ENCODE data around the gene PNPO.

Gene PNPO

GRCh38 chr17:47941246-47942095 is at the start of gene PNPO:
Gene PNPO (plus strand): TSS chr17:47941571. CDS start chr17:47941676, 105 bp downstream.
- DNase-seq (ENCODE audit: low read depth, low spot score): peak; percentile 97

GRCh38 chr17:47894498-47895346 is 46.6 kb upstream of the PNPO start:
- DNase-seq (ENCODE audit: low read depth, low spot score): no peak

DNA sequence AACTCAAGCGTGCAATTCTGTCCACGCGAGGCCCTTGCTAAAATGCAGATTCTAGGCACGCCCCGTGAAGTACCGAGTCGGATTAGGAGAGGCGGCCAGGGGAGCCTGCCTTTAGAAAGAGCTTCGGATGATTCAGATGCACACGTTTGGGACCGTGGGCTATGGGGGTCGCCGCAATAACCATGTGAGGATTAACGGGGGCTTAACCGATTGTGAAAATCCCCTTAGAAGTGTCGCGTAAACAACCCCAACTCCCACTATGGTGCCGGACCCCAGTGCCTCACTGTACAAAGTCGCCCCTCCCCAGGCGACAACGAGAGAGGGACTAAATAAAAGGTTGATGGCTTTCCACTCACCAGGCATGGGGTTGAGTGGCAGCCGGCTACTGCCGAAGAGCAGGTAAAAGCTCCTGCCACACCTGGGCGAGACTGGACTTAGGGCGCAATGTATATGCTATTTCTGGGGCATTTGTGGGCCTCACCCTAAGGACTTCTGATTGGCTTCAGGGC is 46.0 kb upstream of the PNPO start:
- DNase-seq (ENCODE audit: low read depth, low spot score): no peak

DNA sequence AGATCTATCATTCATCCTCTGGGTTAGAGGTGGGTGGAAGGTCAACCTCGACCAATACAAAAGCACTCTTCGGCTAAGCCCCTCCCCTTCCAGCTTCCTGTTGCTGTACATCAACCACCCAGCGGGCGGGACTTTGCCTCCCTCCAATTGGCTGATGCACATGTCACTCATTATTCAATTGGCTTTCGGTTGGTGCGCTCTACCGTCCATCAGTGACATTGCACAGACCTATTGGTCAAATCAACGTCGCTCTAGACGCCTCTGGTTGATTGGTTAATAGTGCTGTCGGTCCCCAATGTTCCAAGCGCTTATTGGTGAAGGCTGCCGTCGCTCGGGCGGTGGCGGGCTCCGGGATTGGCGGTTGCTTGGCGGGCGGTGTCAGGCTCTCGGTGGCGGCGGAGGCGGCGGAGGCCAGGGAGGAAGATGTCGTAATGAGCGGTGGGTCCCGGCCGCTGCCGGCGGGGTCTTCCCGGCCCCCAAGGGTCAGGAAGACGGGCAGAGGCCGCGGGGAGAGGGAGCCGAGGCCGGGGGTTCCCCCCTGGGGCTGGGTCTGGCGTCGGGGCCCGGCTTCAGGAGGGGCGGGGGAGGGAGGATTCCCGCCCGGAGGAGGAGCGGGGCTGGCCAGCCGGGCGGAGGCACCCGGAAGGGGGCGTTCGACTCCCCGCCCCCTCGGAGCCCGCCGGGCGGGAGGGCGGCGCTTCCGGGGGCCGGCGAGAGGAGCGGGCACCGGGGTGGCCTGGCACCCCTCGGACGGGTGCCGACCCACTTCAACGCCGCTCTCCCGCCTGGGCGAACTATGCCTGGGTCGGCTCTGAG is 45.3 kb upstream of the PNPO start, which contains the start of gene SP2:
SP2 (plus strand) TSS at position 381 of the 816 bp plus-strand sequence; CDS start at position 432, 51 bp downstream.
- DNase-seq (ENCODE audit: low read depth, low spot score): peak; percentile 100

DNA sequence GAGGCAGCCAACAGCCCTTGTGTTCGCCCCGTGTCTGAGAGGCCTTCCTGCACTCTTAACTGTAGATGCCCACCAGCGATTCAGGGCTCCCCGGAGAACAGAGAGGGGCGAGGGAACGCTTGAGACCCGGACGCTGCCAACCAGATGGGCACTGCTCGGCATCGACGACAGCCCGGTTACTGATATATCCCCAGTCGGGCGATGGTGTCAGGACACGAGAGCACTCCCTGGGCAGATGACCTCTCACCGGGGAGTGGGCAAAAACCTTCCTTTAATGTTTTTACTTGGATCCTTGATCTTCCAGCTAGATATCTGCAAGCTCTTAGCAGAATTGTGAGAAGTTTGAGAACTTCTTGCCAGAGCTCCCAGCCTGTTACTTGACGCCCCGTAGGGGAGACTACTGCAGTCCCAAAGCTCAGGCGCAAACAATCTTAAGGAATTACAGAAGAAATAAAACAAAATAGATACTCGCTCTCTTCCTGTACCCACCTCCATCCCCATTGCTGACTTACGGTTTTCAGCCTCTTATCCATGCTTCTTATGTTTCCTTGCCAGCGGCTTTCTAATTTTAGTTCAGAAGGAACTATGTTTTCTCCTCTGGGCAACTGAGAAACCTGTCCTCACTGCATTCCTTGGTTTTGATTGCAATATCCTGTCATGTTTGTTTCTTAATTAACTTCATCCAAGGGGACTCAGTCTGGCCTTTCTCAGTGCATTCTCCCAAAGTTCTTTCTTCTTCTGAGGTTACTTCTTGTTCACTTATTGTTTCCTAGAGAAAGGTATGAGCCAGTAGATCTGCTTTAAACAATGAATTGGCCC is 44.5 kb upstream of the PNPO start:
- DNase-seq (ENCODE audit: low read depth, low spot score): no peak

GRCh38 chr17:47897561-47897960 is 43.8 kb upstream of the PNPO start:
- no peak for DNase-seq (ENCODE audit: low read depth, low spot score)

- no peak for DNase-seq (ENCODE audit: low read depth, low spot score)
Observed at GRCh38 chr17:47898241-47898640, 43.1 kb upstream of the PNPO start.

DNA sequence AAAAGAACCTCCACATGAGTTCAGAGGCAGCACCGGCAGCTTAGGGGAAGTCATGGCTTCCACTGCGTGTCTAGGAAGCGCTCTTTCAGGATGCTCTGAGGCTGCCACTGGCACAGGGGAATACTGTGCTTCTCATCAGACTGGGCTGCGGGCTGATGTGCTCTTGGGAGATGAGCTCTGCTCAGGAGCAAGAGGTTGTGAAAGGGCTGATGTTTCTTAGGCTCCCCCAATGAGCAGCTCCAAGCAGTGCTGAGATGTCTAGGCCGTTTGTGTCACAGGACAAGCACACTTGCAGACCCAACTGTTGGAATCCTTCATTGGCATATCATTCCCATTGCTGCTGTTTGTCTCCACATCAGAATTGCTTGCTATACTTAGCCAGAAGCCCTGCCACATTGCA is 41.7 kb upstream of the PNPO start:
- DNase-seq (ENCODE audit: low read depth, low spot score): no peak

GRCh38 chr17:47901423-47901822 is 39.9 kb upstream of the PNPO start:
- no peak for DNase-seq (ENCODE audit: low read depth, low spot score)

DNA sequence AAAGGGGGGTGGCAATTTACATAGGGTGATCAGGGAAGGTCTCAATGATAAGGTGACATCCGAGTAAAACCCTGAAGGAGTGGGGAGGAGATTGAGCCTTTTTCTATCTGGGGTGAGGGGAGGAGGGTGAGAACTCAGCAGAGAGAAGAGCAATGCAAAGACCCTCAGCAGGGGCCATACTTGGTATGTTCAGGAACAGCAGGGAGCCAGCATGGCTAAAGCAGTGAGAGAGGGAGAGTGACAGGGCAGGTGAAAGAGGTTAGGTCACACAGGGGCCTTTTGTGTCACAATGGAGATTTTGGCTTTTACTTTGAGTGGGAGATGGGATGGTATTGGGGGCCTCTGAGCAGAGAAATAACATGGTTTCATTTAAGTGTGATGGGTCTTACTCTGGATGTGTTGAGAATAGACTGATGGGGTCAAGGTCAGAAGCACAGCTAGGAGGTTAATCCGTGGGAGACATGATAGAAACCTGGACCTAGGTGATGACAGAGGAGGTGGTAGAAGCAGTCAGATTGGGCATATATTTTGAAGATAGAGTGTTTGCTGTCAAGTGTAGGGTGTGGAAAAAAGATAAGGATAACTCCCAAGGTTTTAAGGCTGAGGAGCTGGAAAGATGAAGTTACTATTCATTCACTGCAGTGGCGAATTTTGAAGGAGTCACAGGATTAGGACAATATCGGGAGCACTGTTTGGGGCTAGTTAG is 39.2 kb upstream of the PNPO start:
- DNase-seq (ENCODE audit: low read depth, low spot score): peak; percentile 71

GRCh38 chr17:47905221-47905733 is 36.1 kb upstream of the PNPO start:
- DNase-seq (ENCODE audit: low read depth, low spot score): no peak

DNA sequence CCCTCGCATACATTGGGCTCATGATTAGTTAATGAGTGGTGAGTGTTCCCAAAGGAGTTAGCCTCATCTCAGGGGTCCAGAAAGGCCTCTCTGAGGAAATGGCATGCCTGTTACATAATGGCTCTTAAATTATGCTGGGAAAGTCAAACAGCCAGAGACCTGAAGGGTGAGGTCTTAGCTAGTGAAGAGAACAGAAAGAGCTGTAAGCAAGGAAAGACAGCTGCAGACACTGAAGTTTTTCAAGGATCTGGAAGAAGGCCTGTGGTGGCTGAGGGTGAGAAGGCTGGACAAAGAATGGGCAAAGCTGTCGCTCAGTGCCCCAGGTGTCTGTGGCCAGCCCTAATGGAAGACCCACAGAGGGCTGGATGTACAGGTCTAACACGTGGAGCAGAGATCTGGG is 34.9 kb upstream of the PNPO start:
- no peak for DNase-seq (ENCODE audit: low read depth, low spot score)

- DNase-seq (ENCODE audit: low read depth, low spot score): no peak
Observed at GRCh38 chr17:47907932-47908562, 33.3 kb upstream of the PNPO start.

- no peak for DNase-seq (ENCODE audit: low read depth, low spot score)
Observed at GRCh38 chr17:47913050-47913449, 28.3 kb upstream of the PNPO start.

DNA sequence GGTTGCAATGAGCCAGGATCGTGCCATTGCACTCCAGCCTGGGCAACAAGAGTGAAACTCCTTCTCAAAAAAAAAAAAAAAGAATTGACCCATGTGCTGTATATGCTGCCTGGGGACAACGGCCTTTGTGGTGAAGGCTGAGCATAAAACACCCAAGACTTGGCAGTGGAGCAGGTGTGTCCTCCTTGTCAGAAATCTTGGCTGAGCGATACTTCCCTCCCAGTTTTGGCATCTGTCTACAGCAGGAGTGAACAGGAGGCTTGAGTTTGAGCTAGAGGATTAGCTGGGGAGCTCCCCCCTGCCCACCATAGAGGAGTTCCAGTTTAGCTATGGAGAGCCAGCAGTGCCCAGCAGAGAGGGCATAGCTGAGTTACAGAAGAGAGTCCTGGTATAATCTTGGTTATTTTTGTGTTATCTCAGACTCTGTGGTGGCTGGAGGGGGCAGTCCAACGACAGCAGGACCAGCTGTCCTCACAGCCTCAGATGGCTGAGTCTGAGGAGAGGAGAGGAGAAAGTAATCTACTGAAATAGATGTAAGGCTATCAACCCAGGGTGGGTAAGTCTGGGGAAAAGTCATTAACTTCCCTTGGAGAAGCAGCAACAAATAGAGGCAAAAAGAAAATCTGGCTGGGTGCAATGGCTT is 26.9 kb upstream of the PNPO start:
- no peak for DNase-seq (ENCODE audit: low read depth, low spot score)

GRCh38 chr17:47915776-47916398 is 25.5 kb upstream of the PNPO start:
- DNase-seq (ENCODE audit: low read depth, low spot score): no peak

DNA sequence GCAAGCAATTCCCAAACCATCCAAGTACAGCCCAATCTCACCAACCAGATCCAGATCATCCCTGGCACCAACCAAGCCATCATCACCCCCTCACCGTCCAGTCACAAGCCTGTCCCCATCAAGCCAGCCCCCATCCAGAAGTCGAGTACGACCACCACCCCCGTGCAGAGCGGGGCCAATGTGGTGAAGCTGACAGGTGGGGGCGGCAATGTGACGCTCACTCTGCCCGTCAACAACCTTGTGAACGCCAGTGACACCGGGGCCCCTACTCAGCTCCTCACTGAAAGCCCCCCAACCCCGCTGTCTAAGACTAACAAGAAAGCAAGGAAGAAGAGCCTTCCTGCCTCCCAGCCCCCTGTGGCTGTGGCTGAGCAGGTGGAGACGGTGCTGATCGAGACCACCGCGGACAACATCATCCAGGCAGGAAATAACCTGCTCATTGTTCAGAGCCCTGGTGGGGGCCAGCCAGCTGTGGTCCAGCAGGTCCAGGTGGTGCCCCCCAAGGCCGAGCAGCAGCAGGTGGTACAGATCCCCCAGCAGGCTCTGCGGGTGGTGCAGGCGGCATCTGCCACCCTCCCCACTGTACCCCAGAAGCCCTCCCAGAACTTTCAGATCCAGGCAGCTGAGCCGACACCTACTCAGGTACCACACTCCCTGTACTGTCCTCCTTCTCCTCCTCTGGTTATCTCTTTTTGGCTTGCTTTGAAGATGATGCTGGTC is 24.7 kb upstream of the PNPO start:
- DNase-seq (ENCODE audit: low read depth, low spot score): no peak

- DNase-seq (ENCODE audit: low read depth, low spot score): no peak
Observed at GRCh38 chr17:47917581-47917980, 23.8 kb upstream of the PNPO start.
